GM04503 (cell line): ENCODE results near the gene UBAP1L.
A peak's percentile ranks its signal among the peaks of the same experiment; 100 is the strongest.
"Not testable (repeated sequence)": the region's sequence is repeated elsewhere in the genome, so short reads cannot be mapped to it uniquely, and the experiment has no call there.

ENCODE experiments used
- DNase-seq: peaks from one replicate; pipeline ENCODE4 v3.0.0-alpha.2; 2012; ENCODE audit warnings: low read depth

Gene UBAP1L

DNA sequence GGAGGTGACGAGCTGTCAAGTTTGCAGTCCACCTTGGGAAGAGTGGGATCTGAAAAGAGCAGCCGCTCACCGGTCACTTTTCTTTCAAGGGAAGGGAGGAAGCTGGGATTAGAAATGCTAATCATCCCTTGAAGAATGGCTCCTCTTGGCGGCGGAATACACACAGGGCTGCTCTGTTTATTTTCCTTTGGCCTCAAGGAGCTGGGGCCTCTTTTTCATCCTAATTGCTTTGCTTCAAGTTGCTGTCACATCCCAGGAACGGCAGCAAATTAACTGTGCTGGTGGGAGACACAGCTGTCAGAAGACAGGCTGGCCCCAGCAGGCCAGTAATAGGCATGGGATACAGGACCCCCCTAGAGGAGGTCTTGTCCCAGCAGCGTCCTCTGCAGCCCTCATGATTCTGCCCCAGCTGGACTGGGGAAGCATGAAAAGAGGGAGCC, 31.7 kb downstream of the UBAP1L start:
- no peak for DNase-seq

DNA sequence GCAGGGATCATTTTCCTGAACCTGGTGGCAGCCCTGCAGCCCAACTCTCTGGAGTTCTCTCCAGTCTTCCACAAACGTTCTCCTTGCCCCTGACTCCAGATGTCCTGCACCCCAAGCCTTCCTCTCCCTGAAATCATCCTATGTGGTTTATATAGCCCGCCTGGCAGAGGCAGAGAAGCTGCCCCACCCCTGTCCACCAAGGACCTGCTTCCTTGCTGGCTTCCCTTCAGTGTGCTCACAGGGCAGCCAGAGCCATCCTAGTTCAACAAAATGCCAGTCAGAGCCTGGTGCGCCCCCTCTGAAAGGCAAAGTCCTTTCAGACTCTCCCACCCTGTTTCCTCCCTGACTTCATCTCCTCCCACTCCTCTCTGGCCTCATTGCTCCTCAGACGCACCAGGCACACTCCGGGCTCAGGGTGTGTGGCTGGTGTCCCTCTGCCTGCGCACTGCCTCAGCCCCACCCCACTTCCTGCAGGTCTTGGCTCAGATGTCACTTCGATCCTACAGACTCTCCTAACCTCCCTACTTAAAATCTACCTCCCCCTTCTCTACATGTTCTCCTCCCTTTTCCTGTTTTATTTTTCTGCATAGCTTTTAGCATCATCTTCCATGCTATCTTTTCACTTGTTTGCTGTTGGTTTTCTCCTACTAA, 32.6 kb downstream of the UBAP1L start:
- DNase-seq: no peak

DNA sequence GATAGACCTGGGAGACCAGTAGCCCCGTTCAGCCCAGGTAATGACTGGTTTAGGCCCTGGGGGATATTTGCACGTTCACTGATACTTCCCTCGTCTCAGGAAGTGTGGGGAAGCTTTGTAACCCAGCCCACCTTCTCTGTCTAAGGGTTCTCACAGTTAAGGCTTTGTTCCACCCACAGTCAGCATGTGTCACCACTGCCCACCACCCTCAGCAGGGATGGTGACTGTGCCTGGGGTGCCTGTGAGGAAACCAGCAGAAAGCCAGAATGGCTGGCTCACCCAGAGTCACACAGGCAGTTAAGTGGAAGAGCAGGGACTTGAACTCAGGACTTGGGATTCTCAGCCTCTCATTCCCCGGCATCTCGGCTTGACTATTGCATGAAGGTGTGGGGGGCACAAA, 33.2 kb downstream of the UBAP1L start:
- DNase-seq: no peak

DNA sequence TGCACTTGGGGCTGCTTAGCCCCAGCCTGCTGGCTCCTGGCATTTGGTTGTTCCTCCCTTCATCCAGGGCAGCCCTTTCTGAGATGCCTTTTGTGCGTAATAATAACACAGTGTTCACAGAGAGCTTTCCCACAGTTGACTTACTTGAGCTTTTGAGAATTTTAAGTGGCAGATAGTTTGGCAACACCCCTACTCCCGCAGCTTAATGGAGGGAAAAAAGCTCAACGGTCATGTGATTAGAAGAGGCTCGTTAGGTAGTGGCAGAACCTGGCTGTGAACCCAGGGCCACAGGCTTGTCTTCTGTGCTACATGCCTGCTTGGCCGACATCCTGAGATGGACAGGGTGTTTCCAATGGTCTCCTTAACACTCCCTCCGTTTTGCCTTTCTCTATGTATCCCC, 33.7 kb downstream of the UBAP1L start:
- DNase-seq: no peak

DNA sequence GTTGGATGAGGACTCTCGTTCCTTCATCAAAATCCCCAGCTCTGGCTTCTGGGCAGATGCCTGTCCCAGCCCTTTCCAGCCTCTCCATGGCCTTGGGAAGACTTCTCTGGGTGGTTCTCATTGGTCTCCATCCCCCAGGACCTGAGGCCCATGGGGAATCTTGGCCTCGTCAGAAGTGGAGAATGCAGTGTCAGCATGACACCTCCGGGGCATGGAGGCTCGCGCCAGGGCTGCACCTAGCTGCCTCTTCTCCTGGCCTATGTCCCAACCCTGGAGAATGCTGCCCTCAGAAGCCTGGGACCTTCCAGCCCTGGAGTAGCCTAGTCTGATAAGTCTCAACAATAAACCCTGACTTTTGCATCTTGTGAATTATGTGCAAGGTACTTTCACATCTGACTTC, 35.4 kb downstream of the UBAP1L start:
- DNase-seq: no peak

DNA sequence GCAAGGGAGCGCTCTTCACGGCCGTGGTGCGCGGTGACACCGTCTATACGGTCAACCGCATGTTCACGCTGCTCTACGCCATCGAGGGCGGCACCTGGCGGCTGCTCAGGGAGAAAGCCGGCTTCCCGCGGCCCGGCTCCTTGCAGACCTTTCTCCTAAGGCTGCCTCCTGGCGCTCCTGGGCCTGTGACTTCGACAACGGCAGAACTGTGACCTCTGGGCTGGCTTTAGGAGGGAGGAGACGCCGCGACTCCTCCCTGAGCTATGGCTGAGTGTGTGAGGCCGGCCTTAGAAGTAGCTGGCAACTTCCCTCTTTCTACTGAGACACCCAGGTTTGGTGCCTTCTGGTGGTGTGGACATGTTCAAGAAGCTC, 37.0 kb downstream of the UBAP1L start:
- DNase-seq: no peak

DNA sequence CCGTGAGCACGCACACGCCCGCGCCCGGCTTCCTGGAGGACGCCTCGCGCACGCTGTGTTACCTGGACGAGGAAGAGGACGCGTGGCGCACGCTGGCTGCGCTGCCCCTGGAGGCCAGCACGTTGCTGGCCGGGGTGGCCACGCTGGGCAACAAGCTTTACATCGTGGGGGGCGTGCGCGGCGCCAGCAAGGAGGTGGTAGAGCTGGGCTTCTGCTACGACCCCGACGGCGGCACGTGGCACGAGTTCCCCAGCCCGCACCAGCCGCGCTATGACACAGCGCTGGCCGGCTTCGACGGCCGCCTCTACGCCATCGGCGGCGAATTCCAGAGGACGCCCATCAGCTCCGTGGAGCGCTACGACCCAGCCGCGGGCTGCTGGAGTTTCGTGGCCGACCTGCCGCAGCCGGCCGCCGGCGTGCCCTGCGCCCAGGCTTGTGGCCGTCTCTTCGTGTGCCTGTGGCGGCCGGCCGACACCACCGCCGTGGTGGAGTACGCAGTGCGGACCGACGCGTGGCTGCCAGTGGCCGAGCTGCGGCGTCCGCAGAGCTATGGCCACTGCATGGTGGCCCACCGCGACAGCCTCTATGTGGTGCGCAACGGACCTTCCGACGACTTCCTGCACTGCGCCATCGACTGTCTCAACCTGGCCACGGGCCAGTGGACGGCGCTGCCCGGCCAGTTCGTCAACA, 37.6 kb downstream of the UBAP1L start:
- no peak for DNase-seq

DNA sequence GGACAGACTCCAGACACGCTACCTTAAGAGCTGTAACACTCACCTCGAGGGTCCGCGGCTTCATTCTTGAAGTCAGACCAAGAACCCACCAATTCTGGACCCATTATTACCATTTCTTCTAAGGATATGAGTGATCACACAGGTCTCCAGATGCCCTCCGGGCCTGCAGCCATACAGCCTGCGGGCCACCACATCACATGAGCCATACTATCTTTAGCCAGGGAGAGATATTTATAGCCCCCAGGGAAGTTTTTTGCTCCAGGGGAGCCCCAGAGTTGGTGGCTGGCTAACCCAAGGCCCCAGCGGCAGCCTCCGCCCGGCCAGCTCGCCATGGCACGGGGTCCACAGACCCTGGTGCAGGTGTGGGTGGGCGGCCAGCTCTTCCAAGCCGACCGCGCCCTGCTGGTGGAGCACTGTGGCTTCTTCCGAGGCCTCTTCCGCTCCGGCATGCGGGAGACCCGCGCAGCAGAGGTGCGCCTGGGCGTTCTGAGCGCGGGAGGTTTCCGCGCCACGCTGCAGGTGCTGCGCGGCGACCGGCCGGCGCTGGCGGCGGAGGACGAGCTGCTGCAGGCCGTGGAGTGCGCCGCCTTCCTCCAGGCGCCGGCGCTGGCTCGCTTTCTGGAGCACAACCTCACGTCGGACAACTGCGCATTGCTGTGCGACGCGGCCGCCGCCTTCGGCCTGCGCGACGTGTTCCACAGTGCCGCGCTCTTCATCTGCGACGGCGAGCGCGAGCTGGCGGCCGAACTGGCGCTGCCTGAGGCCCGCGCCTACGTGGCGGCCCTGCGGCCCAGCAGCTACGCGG, 38.3 kb downstream of the UBAP1L start, which contains the start of gene KBTBD13:
TSS of gene KBTBD13 (plus strand) at position 261 of the 805 bp plus-strand sequence. CDS start at position 331, 70 bp downstream.
- no peak for DNase-seq

DNA sequence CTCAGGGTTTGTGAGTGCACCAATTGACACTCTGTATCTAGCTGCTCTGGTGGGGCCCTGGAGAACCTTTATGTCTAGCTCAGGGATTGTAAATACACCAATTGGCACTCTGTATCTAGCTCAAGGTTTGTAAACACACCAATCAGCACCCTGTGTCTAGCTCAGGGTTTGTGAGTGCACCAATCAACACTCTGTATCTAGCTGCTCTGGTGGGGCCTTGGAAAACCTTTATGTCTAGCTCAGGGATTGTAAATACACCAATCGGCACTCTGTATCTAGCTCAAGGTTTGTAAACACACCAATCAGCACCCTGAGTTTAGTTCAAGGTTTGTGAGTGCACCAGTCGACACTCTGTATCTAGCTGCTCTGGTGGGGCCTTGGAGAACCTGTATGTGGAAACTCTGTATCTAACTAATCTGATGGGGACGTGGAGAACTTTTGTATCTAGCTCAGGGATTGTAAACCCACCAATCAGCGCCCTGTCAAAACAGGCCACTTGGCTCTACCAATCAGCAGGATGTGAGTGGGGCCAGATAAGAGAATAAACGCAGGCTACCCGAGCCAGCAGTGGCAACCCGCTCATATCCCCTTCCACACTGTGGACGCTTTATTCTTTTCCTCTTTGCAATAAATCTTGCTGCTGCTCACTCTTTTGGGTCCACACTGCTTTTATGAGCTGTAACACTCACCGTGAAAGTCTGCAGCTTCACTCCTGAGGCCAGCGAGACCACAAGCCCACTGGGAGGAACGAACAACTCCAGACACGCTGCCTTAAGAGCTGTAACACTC, 39.2 kb downstream of the UBAP1L start:
- DNase-seq: not testable (repeated sequence)

DNA sequence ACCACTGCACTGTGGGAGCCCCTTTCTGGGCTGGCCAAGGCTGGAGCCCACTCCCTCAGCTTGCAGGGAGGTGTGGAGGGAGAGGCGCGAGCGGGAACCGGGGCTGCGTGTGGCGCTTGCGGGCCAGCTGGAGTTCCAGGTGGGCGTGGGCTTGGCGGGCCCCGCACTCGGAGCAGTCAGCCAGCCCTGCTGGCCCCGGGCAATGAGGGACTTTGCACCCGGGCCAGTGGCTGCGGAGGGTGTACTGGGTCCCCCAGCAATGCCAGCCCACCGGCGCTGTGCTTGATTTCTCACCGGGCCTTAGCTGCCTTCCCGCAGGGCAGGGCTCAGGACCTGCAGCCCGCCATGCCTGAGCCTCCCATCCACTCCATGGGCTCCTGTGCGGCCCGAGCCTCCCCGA, 40.1 kb downstream of the UBAP1L start:
- DNase-seq: not testable (repeated sequence)

DNA sequence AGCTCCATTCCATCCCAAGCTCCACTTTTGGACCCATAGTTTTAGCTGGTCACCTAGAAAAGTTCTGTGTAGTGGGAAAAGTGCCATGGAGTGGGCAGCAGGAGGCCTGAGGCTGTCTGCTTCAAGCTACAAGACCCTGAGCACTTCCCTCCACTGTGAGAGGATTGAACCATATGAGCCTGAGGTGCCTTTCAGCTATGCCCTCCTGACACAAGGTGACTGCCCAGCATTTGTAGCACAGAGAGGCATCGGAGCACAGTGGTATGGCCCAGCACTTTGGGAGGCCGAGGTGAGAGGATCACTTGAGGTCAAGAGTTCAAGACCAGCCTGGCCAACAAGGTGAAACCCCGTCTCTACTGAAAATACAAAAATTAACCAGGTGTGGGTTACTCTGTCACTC, 42.4 kb downstream of the UBAP1L start:
- no peak for DNase-seq

DNA sequence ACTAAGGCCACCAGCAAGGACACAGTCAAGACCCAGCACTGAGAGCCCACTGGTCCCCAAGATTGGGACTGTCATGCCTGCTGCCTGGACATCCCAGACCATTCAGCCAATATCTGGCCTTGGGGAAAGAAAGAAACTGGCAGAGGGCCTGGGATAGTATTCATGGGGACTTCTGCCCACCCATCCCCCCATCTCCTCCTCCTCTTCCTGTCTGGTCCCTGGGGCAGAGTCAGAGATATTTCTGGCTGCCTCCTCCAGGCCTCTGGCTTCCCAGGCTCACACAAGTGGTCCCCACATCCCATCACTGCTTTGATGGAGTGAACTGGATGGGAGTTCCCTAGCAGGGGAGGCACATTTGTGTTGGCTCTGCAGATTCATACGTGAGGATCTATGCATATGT, 43.0 kb downstream of the UBAP1L start:
- DNase-seq: no peak

DNA sequence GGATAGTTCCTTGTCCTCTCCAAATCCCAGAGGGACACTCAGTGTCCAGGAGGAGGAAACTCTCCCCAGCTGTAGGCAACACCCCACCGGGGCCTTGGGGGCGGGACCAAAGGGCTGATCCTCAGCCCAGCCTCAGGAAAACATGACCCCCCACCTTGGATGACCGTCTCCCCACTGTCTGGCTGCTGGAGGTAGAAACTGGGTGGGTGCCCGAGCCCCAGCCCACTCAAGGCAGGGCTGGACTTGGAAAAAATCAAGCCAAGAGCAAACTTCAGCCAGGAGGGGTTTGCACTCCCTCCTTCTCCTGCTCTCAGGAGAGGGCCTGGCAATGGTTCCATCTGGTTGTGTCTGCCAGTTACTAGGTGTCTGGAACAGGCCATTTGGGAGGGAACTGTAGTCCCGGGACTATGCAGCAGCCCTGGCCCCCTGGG, 43.6 kb downstream of the UBAP1L start:
- no peak for DNase-seq

DNA sequence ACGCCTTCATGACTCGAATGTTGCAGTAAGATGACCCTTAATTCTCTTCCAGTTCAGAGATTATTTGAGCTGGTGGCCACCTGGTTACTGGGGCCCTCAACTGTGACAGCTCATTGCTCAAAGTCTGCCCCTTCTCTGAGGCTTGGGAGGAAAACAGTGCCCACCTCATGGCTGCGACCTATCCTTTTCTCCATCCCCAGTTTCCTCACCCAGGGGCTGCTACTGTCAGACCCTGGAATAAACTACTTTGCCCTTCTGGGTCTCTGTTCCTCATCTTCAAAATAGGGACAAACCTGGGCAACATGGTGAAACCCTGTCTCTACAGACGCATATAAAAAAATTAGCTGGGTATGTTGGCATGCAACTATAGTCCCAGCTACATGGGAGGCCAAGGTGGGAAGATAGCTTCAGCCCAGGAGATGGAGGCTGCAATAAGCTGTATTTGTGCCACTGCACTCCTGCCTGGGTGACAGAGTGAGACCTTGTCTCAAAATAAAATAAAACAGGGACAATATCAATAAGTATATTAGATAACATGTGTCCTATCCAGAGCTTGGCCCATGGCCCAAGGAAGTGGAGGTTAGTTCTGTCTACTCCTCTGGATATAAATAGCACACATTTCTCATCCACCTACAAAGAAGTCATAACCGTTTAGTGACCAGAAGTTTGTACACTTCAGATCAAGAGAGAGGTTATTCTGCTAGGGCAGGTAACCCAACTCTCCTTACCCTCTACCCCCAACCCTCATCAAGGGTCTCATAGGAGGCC, 45.0 kb downstream of the UBAP1L start:
- no peak for DNase-seq

DNA sequence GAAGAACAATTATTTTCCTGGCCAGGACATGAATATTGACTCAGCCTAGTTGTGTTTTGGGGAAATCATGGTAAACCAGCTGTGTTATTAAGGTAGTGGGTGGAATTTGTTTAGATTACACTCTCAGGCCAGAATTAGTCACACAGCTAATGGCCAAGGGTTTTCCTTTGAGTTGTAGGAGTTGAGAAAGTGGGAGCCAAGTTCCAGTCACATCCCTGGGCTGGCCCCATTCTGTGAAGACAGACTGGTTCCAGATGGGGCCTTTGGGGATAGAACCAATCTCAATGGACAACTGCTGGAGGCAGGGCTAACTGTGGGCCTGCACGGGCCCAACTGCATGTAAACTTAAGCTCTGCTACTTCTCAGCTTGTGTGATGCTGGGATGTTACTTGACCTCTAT, 45.8 kb downstream of the UBAP1L start:
- DNase-seq: peak; percentile 81

DNA sequence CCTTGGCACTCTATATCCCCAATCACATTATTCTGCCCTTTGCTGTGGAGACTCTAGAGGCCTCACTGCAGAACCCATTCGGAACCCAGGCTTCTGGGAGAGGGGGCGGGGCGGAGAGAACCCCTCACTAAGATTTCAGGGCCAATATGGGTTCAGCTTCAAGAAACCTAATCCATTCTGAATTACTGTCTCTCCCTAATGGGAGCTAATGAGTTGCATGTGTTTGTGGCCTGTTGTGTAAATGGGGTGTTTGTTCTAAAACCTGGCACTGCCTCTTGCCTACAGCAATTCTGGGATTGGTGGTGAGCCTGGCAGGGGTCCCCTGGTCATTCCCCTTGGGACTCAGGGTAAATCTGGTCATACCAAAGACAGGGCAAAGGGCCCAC, 46.6 kb downstream of the UBAP1L start:
- no peak for DNase-seq

DNA sequence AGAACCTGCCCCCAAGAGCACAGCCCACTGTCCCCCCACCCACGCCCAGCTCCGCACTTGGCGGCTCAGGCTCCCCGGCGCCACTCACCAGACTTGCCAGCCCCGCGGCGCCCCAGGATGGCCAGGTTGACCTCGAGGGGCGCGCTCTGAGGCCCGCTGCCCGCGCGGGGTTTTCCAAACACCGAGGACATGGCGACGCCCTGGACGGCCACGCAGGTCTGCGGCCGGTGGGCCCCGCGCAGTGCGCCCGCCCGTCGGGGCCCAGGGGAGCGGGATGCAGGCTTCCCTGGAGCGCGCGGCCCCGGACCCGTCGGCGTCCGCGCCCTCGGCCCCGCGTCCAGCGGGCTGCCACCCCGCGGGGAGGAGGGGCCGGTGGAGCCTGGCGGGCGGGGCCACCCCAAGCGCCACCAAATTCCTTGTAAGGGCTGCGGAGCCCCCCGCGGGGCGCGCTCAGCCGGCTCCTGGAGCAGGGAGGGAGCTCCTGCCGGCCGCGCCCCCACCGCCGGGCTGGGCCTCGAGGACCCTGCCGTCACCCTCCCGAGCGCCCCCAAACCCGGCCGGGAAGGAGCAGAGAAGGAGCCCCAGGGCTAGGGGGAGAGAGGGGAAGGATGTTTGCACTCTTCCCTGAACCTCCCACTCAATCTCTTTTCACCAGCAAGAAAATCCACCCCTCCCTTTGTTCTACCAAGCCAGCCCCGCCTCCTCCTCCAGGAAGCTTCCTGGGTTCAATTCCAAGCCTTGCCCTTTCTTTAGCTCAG, 47.2 kb downstream of the UBAP1L start, which contains the start of gene RASL12:
TSS of gene RASL12 (minus strand) at position 347 of the 758 bp plus-strand sequence. CDS start at position 191, 156 bp downstream.
- DNase-seq: no peak

DNA sequence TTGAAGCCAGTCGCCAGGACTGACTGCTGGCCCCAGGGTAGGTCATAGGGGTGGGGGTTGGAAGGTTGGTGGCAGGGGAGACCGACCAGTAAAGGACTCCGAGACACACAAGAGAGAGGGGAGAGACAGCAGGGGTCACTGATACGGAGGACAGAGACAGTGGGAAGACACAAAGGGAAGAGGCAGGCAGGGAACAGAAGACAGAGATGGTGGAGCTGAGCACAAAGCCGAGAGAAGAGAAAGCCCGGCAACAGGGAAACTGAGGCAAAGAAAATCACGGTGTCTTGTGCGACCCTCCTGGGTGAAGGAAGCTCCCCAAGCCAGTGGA, 47.7 kb downstream of the UBAP1L start:
- no peak for DNase-seq

DNA sequence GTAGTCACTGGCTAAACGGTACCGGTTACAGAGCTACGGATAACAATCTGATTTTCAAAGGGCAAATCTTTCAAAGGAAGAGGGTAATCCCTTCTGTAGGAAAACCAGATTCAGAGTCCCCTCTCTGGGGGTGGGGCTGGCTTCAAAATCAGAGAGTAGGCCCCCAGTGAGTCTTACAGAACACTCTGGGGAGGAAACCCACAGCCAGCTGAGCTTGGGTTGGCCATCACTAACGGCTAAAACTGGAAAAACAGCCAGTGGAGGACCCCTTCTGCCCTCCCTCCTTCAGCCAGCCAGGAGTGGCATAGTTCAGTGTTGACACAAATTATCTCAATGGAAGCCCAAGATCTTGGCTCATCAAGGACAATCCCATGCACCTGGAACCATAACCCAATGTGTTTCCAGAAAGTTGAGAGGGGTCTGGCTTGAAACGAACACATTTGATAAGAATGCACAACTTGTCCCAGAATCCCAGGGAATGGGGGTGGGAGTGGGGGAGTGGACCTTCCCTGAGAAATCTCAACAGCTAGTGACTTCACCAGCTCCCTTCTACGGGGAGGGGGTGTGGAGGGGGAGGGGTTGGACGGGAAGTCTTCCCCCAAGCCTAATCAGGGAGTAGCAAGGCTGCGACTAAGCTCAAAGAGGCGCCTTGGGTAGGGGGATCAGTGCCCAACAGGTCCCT, 48.2 kb downstream of the UBAP1L start:
- no peak for DNase-seq

DNA sequence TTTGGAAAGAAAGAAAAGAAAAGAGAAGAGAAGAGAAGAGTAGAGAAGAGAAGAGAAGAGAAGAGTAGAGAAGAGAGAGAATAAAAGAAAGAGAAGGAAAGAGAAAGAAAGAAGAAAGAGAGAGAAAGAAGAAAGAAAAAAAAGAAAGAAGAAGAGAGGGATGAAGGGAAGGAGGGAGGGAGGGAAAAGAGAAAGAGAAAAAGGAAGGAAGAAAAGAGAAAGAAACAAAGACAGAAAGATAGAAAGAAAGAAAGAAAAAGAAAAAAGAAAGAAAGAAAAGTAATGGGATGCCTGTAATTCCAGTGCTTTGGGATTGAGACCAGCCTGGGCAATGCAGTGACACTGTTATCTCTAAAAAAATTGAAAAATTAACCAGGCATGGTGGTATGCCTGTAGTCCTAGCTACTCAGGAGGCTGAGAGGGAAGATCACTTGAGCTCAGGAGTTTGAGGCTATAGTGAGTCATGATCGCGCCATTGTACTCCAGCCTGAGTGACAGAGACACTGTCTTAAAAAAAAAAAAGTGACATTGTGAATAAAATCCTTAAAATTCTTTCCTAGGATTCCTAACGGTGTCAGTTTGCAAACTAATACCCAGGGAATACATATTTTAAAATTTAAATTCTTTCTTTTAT, 48.9 kb downstream of the UBAP1L start:
- DNase-seq: no peak
